ENCODE measurements around the gene MSLN. TPM values are rescaled to one million over a fixed set of nuclear protein-coding genes. Genes with fewer than 3 reads are reported as not detected.

Gene MSLN
- total and polyA plus RNA-seq, 2 experiments from 2014 or later = 4.5 TPM; not detected in 1

- no peak for DNase-seq (ENCODE audit: low read depth in 1 of 2, low spot score in 1 of 2)
- H3K4me3 ChIP-seq = no peak overlapping the region
- peaks cover 4% of the 10 kb centered on the region for H3K4me1 ChIP-seq (ENCODE audit: low read depth)
- H3K27me3 ChIP-seq = peaks cover 39% of the 10 kb centered on the region
- H3K27ac ChIP-seq = no peak overlapping the region
- TF ChIP-seq, protein P1, sequence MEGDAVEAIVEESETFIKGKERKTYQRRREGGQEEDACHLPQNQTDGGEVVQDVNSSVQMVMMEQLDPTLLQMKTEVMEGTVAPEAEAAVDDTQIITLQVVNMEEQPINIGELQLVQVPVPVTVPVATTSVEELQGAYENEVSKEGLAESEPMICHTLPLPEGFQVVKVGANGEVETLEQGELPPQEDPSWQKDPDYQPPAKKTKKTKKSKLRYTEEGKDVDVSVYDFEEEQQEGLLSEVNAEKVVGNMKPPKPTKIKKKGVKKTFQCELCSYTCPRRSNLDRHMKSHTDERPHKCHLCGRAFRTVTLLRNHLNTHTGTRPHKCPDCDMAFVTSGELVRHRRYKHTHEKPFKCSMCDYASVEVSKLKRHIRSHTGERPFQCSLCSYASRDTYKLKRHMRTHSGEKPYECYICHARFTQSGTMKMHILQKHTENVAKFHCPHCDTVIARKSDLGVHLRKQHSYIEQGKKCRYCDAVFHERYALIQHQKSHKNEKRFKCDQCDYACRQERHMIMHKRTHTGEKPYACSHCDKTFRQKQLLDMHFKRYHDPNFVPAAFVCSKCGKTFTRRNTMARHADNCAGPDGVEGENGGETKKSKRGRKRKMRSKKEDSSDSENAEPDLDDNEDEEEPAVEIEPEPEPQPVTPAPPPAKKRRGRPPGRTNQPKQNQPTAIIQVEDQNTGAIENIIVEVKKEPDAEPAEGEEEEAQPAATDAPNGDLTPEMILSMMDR (IDR thresholded peaks at IDR 0.05; ENCODE audit: low read depth, low read length) = no peak
- no peaks in the 10 kb centered on the region for H3K36me3 ChIP-seq
- no peaks in the 10 kb centered on the region for H3K9me3 ChIP-seq (ENCODE audit: low read depth)
Measured at GRCh38 chr16:799111-799947, 38.8 kb downstream of the MSLN start.

DNA sequence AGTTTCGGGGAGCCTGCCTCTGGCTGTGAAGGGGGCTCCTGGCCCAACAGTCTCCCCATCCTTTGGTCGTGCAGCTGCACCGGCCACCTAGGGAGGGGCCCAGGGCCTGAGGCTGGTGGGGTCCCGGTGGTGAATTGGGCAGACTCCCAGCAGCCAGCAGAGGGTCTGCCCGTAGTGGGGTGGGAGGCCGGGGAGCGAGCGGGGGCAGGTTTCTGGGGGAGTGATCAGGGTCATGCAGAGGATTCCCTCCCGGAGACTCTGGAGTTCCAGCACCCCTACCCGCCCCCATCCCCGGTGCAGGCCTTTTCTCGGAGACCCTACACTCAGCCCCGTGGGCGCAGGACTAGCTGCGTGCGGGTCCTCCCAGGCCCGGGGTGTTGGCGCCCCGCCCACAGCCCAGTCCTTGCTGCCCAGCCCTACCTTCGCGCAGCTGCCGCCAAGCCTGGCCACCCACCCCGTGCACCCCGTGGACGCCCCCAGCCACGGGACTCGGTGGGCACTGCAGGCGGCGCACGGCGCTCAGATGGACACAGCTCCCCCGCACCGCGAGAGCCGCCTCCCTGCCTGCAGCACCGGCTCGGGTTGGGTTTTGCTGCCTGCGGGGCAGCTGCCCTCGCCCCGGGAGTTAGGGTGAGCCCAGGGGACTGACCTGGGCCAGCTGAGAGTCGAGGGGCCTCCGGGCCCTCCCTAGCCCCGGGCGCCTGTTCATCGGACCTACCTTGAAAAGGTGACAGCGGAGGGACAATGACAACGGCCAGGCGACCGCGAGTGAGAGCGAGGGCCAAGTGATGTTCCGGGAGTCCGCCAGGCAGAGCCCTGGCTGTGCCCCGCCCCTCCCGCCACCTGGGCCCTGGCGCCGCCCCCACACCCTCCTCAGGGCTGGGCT, 39.7 kb downstream of the MSLN start, which contains the start of gene GNG13:
GNG13 (minus strand) TSS at position 787 of the 886 bp plus-strand sequence. CDS start 1,657 bp downstream, outside the sequence.
- H3K27ac ChIP-seq = no peak within 1 kb of the TSS
- H3K9me3 ChIP-seq (ENCODE audit: low read depth) = no peaks in the 10 kb centered on the region
- peaks cover 39% of the 10 kb centered on the region for H3K27me3 ChIP-seq
- DNase-seq (ENCODE audit: low read depth in 1 of 2, low spot score in 1 of 2) = no peak
- H3K36me3 ChIP-seq = no peaks in the 10 kb centered on the region
- TF ChIP-seq, protein P1 (IDR thresholded peaks at IDR 0.05; ENCODE audit: low read depth, low read length) = no peak
- no peak within 1 kb of the TSS for H3K4me3 ChIP-seq
- H3K4me1 ChIP-seq (ENCODE audit: low read depth) = peaks cover 4% of the 10 kb centered on the region

DNA sequence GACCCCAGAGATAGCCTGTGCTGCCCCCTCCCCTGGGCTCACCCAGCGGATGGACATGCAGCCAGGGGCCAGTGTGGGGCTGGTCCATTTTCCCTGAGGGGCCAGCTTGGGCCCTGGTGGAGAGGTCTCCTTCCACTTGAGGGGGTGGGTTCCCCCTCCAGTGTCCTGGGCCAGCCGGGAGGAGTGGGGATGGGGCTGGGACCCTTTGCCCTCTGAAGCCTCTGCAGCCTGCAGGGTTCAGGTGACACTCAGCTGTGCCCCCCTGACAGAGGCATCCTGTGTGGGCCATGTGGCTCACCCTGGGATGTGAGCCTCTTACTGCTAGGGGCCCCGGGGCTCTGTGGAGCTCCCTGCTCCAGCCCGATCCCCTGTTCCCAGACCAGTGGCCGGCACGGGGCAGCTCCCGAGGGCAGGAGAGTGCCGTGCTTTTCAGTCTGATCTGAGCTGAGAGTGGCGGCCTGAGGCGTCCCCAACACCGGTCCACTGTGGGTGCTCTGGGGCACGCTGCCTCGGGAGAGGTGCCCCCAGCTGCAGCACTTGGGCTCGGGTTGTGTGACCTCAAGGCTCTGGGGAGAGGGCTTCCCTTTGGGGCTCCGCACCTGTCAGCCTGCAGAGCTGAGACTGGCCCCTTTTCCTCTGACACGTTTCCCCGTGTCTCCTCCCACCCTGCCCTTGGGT, 40.4 kb downstream of the MSLN start:
- Histone ChIP-seq H3K27me3 (peaks cover 39% of the 10 kb centered on the region), H3K4me1 (ENCODE audit: low read depth) (peaks cover 4% of the 10 kb centered on the region), H3K9me3 (ENCODE audit: low read depth) (no peaks in the 10 kb centered on the region), H3K4me3 (no peak overlapping the region), H3K36me3 (no peaks in the 10 kb centered on the region), H3K27ac (no peak overlapping the region)
- TF ChIP-seq, protein P1 (IDR thresholded peaks at IDR 0.05; ENCODE audit: low read depth, low read length) = no peak
- no peak for DNase-seq (ENCODE audit: low read depth in 1 of 2, low spot score in 1 of 2)

- H3K27me3 ChIP-seq = peaks cover 39% of the 10 kb centered on the region
- no peaks in the 10 kb centered on the region for H3K36me3 ChIP-seq
- H3K4me3 ChIP-seq = no peak overlapping the region
- no peak for DNase-seq (ENCODE audit: low read depth in 1 of 2, low spot score in 1 of 2)
- H3K4me1 ChIP-seq (ENCODE audit: low read depth) = peaks cover 4% of the 10 kb centered on the region
- H3K9me3 ChIP-seq (ENCODE audit: low read depth) = no peaks in the 10 kb centered on the region
- no peak overlapping the region for H3K27ac ChIP-seq
- TF ChIP-seq, protein P1 (IDR thresholded peaks at IDR 0.05; ENCODE audit: low read depth, low read length) = no peak
Measured at GRCh38 chr16:801584-802363, 41.2 kb downstream of the MSLN start.
